Activated naive CD4-positive, alpha-beta T cell (primary cell): ENCODE data around the gene PPP1CA.

Experiments
- DNase-seq, 4 experiments: peaks; one replicate each; lab custom pipeline; 2025; lab: John Stamatoyannopoulos, UW

Gene PPP1CA

GRCh38 chr11:67382276-67383136, 19.2 kb downstream of the PPP1CA start:
- DNase-seq = peak; percentile 48 to 75 (median 64)

GRCh38 chr11:67381244-67381972, 20.2 kb downstream of the PPP1CA start:
- no peak for DNase-seq

GRCh38 chr11:67379061-67380058, 22.3 kb downstream of the PPP1CA start:
- DNase-seq = no peak

DNA sequence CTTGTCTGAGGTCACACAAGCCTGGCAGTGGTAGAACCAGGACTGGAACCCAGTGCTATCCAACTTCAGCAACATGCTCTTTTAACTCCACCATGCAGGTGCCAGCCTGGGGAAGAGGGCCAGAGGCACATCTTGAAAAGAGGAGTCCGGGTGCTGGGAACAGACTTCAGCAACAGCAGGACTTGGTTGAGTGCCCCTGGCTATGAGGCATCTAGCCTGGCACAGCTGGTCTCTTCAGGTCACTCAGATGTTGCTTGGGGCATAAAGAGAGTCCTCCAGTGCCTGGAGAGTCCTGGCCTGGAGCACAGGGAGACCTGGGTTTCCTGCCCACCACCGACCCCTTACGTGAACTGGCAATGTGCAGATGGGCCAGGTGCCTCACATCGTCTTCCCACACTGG, 23.1 kb downstream of the PPP1CA start:
- DNase-seq = no peak

- no peak for DNase-seq
These were observed 24.5 kb downstream of the PPP1CA start for GRCh38 chr11:67376873-67377808.

DNA sequence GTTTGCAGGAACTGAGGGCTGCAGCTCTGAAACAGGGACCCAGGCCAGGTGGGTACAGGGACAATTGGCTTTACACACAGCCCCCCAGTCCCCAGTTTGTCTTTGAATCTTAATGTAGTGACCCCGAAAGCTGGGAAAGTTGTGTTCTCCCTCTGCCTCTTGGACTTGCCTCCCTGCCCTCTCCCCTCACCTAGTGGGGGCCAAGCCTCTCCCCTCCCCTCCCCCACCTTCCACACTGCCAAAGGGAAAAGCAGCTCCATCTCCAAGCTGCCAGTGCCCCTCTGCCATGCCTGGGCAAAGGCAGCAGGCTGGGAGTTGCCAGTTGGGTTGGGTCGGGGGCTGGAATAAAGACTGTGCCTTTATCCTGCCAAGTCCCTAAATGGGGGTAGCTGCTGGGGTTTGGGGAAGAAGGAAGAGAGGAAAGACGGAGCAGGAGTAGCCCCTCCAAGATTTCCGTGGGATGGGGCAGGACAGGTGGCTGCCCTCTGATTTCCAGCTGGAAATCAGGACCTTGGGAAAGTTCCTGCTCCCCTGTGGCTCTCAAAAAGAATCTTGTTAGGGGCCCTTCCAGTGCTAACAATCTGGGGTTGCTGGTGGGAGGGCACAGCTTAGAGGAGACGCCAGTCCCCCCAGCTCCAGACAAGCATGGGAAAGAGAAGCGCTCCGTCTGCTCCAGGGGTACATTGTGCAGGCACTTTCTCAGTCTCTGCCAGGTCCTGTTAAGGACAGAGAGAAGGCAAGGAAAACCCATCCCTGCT, 25.4 kb downstream of the PPP1CA start:
- DNase-seq = no peak

- DNase-seq = no peak
These were observed 26.2 kb downstream of the PPP1CA start for GRCh38 chr11:67375320-67376055.

DNA sequence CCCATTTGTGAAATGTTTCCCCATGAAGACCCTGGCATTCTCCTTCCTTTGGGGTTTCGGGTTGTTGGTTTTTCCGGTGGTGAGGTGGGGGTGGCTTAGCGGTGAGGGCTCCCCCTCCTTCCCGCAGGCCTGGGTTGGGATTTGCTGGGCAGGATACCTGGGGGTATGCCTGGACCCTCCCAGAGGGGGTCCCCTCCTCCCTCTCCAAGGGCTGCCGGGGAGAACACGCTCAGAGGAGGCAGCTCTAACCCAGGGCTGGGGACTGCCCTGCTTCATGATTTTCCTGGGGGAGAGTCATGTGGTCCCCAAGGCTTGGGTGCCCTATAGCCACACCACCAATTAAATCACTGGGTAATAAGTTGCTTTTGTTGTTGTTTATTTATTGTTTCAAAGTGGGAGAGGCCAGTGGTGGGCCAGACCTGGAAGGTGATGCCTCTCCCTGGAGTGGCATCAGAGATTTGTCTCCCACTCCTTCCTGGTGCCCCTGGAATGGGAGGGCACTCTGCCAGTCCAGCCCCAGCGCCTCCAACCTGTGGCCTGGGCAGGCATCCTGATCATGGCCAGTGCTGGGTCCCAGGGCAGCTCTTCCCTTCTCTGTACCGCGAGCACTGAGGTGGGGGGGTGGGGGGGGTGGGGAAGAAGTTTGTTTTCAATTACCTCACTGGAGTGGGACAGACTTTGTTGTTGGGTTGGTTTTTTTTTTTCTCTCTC, 26.9 kb downstream of the PPP1CA start:
- DNase-seq = no peak

DNA sequence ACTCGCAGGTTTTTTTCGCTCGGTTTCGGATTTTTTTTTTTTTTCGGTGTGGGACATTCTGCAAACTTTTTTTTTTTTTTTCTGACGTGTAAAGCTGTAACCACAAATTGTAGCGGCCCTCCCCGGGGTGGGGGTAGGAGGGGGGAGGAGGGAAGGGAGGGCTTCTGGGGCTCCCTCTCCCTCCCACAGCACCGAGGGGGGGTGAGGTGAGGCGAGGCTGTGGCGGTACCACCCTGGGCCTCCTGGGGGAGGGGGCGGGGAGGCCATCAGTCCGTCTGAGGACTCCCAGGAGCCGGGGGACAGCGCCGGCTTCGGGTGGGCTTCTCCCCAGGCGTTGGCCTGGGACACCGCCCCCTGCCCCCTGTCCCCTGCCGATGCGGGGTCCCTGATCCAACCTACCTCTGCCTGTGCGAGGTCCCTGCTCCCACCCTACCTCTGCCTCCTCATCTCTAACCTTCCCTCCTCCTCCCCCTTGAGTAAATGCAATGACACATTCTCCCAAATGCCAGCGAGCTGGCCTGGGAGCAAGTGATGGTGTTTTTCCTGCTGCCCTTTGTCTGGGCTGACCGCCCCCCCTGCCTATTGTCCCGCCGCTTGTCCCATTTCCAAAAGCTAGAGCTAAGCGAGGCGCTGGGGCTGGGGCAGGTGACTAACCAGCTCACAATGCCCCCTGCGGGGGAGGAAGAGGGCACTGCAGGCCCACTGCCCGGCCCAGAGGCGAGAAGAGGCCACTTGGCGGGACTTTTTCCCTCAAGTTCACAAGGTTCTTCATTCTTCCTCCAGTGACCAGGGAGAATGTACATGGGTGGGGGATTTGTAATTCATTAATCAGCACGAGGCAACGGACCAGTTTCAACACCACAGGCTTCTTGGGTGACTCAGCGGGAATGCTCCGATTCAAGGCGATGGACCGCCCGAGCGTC, 27.7 kb downstream of the PPP1CA start:
- DNase-seq = peak in 3 of 4 experiments; percentile 26 to 66 (median 32)

- DNase-seq = no peak
These were observed 28.5 kb downstream of the PPP1CA start, which contains the start of gene CLCF1 for GRCh38 chr11:67372993-67373647. Gene CLCF1, minus strand, starts transcription at chr11:67373598. Its CDS starts 59 bp downstream, at chr11:67373539.

- no peak for DNase-seq
These were observed 29.2 kb downstream of the PPP1CA start for GRCh38 chr11:67372321-67372992.

- DNase-seq = no peak
These were observed 29.7 kb downstream of the PPP1CA start for GRCh38 chr11:67371911-67372320.

DNA sequence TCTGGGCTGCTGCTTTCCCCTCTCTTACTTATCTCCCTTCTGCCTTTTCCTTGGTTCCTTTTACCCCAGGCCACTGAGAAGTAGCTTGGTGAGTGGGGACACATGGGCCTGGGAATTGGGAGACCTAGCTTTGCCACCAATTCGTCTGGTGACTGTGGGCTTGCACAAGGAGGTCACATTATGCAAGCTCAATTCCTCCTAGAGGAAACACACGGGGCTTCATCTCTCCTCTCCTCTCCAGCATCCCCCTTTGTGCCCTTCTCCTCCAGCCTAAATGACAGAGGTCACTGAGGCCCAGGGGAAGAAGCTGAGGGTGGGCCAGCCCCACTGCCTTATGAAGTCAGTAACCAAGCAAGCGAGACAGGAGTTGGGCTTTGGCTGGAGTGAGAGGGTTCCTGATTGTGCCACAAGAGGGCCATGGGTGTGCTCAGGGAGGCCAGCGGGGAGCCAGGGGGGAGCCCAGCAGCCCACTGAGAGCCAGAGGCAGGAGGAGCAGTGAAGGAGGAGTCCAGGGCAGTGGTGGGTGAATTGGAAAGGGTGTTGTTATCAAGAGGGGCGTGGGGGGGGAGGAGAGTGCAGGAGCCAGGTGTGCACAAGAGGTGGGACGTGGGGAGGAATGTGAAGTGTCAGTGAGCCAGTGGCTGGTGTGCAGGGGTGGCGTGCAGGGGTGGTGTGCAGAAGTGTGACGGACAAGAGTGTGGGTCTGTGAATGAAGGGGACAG, 30.3 kb downstream of the PPP1CA start:
- DNase-seq = no peak

- no peak for DNase-seq
These were observed 31.1 kb downstream of the PPP1CA start for GRCh38 chr11:67370351-67371076.

DNA sequence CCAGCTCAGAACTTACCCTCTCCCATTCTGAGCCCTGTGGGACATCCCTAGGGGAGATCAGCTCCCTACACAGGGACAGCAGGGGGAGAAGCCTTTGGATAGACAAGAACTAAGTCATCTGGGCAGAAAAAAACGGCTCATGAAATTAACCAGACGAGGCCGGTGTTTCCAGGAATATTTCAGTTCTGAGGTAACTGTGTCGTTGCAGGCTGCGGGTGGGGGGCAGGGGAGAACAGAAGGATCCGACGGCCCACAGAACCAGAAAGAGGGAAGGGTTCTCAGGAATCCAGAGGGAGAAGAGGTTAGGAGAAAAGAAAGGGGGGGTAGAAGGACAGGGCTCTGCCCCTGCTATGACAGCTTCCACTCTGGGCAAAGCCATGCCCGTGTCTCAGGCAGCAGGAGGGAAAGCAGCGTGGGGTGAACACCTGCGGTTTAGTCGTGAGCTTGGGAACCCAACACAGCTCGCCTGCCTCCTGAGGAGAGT, 31.8 kb downstream of the PPP1CA start:
- no peak for DNase-seq
